Mesenchymal stem cell (in vitro differentiated cells and primary cell): ENCODE measurements around the gene KBTBD12.
A peak's percentile ranks its signal among the peaks of the same experiment; 100 is the strongest.

Experiments
- DNase-seq: peaks from one replicate; pipeline ENCODE4 v3.0.0-alpha.2; 2013
- H2AFZ ChIP-seq: one replicate; pipeline ENCODE4 v1.6.1; 2013; ENCODE audit warnings: low read depth, mild to moderate bottlenecking, control low read depth, inconsistent platforms, low read length, moderate library complexity
- H2AK5ac ChIP-seq: 2 replicates; pipeline ENCODE4 v1.6.1; 2013; ENCODE audit warnings: low read length, moderate library complexity, mild to moderate bottlenecking, inconsistent platforms; ENCODE audit not compliant: severe bottlenecking
- H2BK120ac ChIP-seq: one replicate; pipeline ENCODE4 v1.6.1; 2013; ENCODE audit warnings: low read depth, mild to moderate bottlenecking, inconsistent platforms, low read length, moderate library complexity
- H2BK12ac ChIP-seq, 2 experiments: one replicate each; pipeline ENCODE4 v1.6.1; 2013; ENCODE audit warnings: inconsistent platforms in 2 of 2, low read length in 2 of 2, mild to moderate bottlenecking in 2 of 2, moderate library complexity in 2 of 2, control low read depth in 1 of 2
- H2BK15ac ChIP-seq: one replicate; pipeline ENCODE4 v1.6.1; 2013; ENCODE audit warnings: mild to moderate bottlenecking, low read depth, inconsistent platforms; ENCODE audit not compliant: poor library complexity, severe bottlenecking
- H2BK5ac ChIP-seq: 2 replicates; pipeline ENCODE4 v1.6.1; 2013; ENCODE audit warnings: low read depth, mild to moderate bottlenecking, low read length, control low read depth, inconsistent platforms; ENCODE audit not compliant: poor library complexity, severe bottlenecking
- H3K14ac ChIP-seq, 2 experiments: one replicate each; pipeline ENCODE4 v1.6.1; 2013; ENCODE audit warnings: inconsistent platforms in 2 of 2, low read length in 2 of 2, control low read depth in 1 of 2, mild to moderate bottlenecking in 1 of 2, moderate library complexity in 1 of 2
- H3K18ac ChIP-seq, 2 experiments: one replicate each; pipeline ENCODE4 v1.6.1; 2013; ENCODE audit warnings: inconsistent platforms in 2 of 2, low read length in 2 of 2, control low read depth in 1 of 2, low read depth in 1 of 2, mild to moderate bottlenecking in 1 of 2
- H3K23ac ChIP-seq, 2 experiments: one replicate each; pipeline ENCODE4 v1.6.1; 2013; ENCODE audit warnings: inconsistent platforms in 2 of 2, low read length in 2 of 2, mild to moderate bottlenecking in 2 of 2, moderate library complexity in 2 of 2, control low read depth in 1 of 2
- H3K27ac ChIP-seq: 2 replicates; pipeline ENCODE4 v1.5.1; 2013; ENCODE audit warnings: mild to moderate bottlenecking, moderate library complexity, low read length, control low read depth, inconsistent platforms; ENCODE audit not compliant: poor library complexity, severe bottlenecking
- H3K27me3 ChIP-seq, 2 experiments: 2 replicates each; pipeline versions ENCODE4 v1.6.1 to v1.7.0; 2013; ENCODE audit warnings: low read length in 2 of 2, mild to moderate bottlenecking in 2 of 2, moderate library complexity in 2 of 2, control low read depth in 1 of 2, inconsistent platforms in 1 of 2; ENCODE audit not compliant: control insufficient read depth in 1 of 2, insufficient read depth in 1 of 2
- H3K36me3 ChIP-seq, 2 experiments: 2 replicates each; pipeline versions ENCODE4 v1.6.1 to v1.7.0; 2013; ENCODE audit warnings: low read length in 2 of 2, control low read depth in 1 of 2, inconsistent platforms in 1 of 2, low read depth in 1 of 2, mild to moderate bottlenecking in 1 of 2; ENCODE audit not compliant: insufficient read depth in 2 of 2, control insufficient read depth in 1 of 2
- H3K4ac ChIP-seq, 2 experiments: one replicate each; pipeline ENCODE4 v1.6.1; 2013; ENCODE audit warnings: inconsistent platforms in 2 of 2, low read length in 2 of 2, mild to moderate bottlenecking in 2 of 2, moderate library complexity in 2 of 2, control low read depth in 1 of 2, low read depth in 1 of 2
- H3K4me1 ChIP-seq: 2 replicates; pipeline ENCODE4 v1.6.1; 2013; ENCODE audit warnings: low read depth, low read length, control low read depth; ENCODE audit not compliant: control insufficient read depth, insufficient read depth
- H3K4me2 ChIP-seq: 2 replicates; pipeline ENCODE4 v1.6.1; 2013; ENCODE audit warnings: low read length, mild to moderate bottlenecking, inconsistent platforms; ENCODE audit not compliant: poor library complexity, severe bottlenecking
- H3K4me3 ChIP-seq, 2 experiments: 2 replicates each; pipeline versions ENCODE4 v1.5.1 to v1.7.0; 2013; ENCODE audit warnings: low read length in 2 of 2, mild to moderate bottlenecking in 2 of 2, control low read depth in 1 of 2, low read depth in 1 of 2; ENCODE audit not compliant: insufficient read depth in 1 of 2
- H3K79me1 ChIP-seq: replicated peaks from 2 replicates; pipeline ENCODE4 v1.6.1; 2013; ENCODE audit warnings: mild to moderate bottlenecking, control low read depth, low read length, inconsistent platforms; ENCODE audit not compliant: poor library complexity, severe bottlenecking
- H3K9ac ChIP-seq: 2 replicates; pipeline ENCODE4 v1.7.0; 2013; ENCODE audit warnings: mild to moderate bottlenecking, low read length, moderate library complexity
- H3K9me3 ChIP-seq: 2 replicates; pipeline ENCODE4 v1.7.0; 2013; ENCODE audit warnings: mild to moderate bottlenecking, low read length; ENCODE audit not compliant: control insufficient read depth
- H4K8ac ChIP-seq: one replicate; pipeline ENCODE4 v1.6.1; 2013; ENCODE audit warnings: inconsistent platforms, mild to moderate bottlenecking, low read length, moderate library complexity
- H4K91ac ChIP-seq: one replicate; pipeline ENCODE4 v1.6.1; 2013; ENCODE audit warnings: mild to moderate bottlenecking, low read length, inconsistent platforms
- WGBS: methylation state at CpG from one replicate; pipeline ENCODE4 v1.1.7; 2013; ENCODE audit warnings: mixed read lengths; 5-methylcytosine and 5-hydroxymethylcytosine counted together

The KBTBD12 gene

GRCh38 chr3:127960421-127960965 is 45.5 kb downstream of the KBTBD12 start:
- no peak overlapping the region for H4K8ac ChIP-seq
- H3K27me3 ChIP-seq, result no peaks in the 10 kb centered on the region
- no peak for DNase-seq
- H3K4me3 ChIP-seq, result no peak overlapping the region
- H2BK15ac ChIP-seq, result no peak overlapping the region
- no peaks in the 10 kb centered on the region for H3K4me1 ChIP-seq
- no peak overlapping the region for H2BK5ac ChIP-seq
- H3K4me2 ChIP-seq, result no peak overlapping the region
- H3K36me3 ChIP-seq, result no peaks in the 10 kb centered on the region
- no peak overlapping the region for H2AK5ac ChIP-seq
- no peak overlapping the region for H4K91ac ChIP-seq
- no peak overlapping the region for H3K18ac ChIP-seq
- H3K79me1 ChIP-seq, result no peaks in the 10 kb centered on the region
- H3K4ac ChIP-seq, result no peak overlapping the region
- H3K27ac ChIP-seq, result no peak overlapping the region
- H2AFZ ChIP-seq, result no peak overlapping the region
- no peaks in the 10 kb centered on the region for H3K9me3 ChIP-seq
- 76% methylated on average over 2 of the region's 4 CpGs for WGBS
- H3K9ac ChIP-seq, result no peak overlapping the region
- H2BK120ac ChIP-seq, result no peak overlapping the region
- H3K14ac ChIP-seq, result no peak overlapping the region
- no peak overlapping the region for H2BK12ac ChIP-seq
- no peak overlapping the region for H3K23ac ChIP-seq

DNA sequence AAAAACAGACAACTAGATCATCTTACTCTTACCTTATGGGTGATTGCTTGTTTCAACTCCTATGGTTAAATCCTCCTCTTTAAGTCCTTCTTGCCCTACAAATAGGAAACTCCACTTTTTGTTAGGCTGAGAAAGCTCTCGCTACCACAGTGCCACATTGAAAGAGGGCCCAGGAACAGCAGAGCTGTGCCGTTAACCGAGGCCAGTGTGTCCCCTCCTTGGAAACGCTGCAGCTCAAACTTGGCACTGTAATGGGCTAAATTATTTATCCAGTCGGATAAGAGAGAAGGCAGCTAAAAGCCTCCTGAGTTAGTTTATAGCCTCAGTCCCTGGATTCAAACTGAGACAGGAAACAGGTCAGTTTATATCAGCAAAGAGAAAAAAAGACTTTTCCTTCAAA is 46.1 kb downstream of the KBTBD12 start:
- WGBS, result 92% methylated on average over 5 of the region's 5 CpGs
- H3K27me3 ChIP-seq, result peaks cover 0 to 4% of the 10 kb centered on the region in 2 experiments
- H3K4me2 ChIP-seq, result no peak overlapping the region
- no peak overlapping the region for H2BK15ac ChIP-seq
- no peak overlapping the region for H3K4me3 ChIP-seq
- no peaks in the 10 kb centered on the region for H3K9me3 ChIP-seq
- H2BK5ac ChIP-seq, result no peak overlapping the region
- H3K4ac ChIP-seq, result no peak overlapping the region
- no peak overlapping the region for H4K8ac ChIP-seq
- H3K4me1 ChIP-seq, result no peaks in the 10 kb centered on the region
- no peak for DNase-seq
- no peak overlapping the region for H2BK120ac ChIP-seq
- no peak overlapping the region for H3K9ac ChIP-seq
- H3K27ac ChIP-seq, result no peak overlapping the region
- H3K79me1 ChIP-seq, result no peaks in the 10 kb centered on the region
- H3K36me3 ChIP-seq, result no peaks in the 10 kb centered on the region
- no peak overlapping the region for H3K14ac ChIP-seq
- H2AK5ac ChIP-seq, result no peak overlapping the region
- H3K23ac ChIP-seq, result no peak overlapping the region
- no peak overlapping the region for H3K18ac ChIP-seq
- H4K91ac ChIP-seq, result no peak overlapping the region
- H2BK12ac ChIP-seq, result no peak overlapping the region
- no peak overlapping the region for H2AFZ ChIP-seq

GRCh38 chr3:127961963-127962362 is 46.9 kb downstream of the KBTBD12 start:
- H4K91ac ChIP-seq, result no peak overlapping the region
- no peak overlapping the region for H2AK5ac ChIP-seq
- no peaks in the 10 kb centered on the region for H3K4me1 ChIP-seq
- H3K4ac ChIP-seq, result no peak overlapping the region
- H3K4me2 ChIP-seq, result no peak overlapping the region
- peak; percentile 6 for DNase-seq
- H3K9ac ChIP-seq, result no peak overlapping the region
- no peak overlapping the region for H2AFZ ChIP-seq
- H4K8ac ChIP-seq, result no peak overlapping the region
- no peak overlapping the region for H2BK15ac ChIP-seq
- no peak overlapping the region for H3K18ac ChIP-seq
- no peaks in the 10 kb centered on the region for H3K79me1 ChIP-seq
- no peaks in the 10 kb centered on the region for H3K9me3 ChIP-seq
- peaks cover 0 to 8% of the 10 kb centered on the region in 2 experiments for H3K27me3 ChIP-seq
- no peak overlapping the region for H3K4me3 ChIP-seq
- H2BK5ac ChIP-seq, result no peak overlapping the region
- no peak overlapping the region for H3K27ac ChIP-seq
- H2BK12ac ChIP-seq, result no peak overlapping the region
- H3K23ac ChIP-seq, result no peak overlapping the region
- no peak overlapping the region for H2BK120ac ChIP-seq
- H3K36me3 ChIP-seq, result no peaks in the 10 kb centered on the region
- no peak overlapping the region for H3K14ac ChIP-seq
- 68% methylated on average over 3 of the region's 4 CpGs for WGBS

DNA sequence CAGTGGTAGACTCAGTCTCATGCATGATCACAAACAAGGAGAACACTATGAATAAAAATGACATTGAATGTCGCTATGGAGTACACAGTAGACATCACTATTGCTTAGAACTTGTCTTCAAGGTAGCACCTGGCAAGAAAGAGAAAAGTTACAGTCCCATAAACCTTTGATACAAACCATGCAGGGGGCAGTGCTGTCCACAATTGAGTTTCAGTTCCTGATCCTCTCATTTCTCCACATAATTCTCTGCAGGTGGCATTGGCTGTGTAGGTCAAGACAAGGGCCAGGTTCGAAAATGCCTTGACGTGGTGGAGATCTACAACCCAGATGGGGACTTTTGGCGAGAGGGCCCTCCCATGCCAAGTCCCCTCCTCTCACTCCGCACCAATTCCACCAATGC is 47.9 kb downstream of the KBTBD12 start:
- no peak overlapping the region for H2BK120ac ChIP-seq
- no peak overlapping the region for H3K14ac ChIP-seq
- WGBS, result 77% methylated on average over 5 of the region's 5 CpGs
- H3K23ac ChIP-seq, result no peak overlapping the region
- no peak overlapping the region for H3K4me3 ChIP-seq
- no peak for DNase-seq
- H3K9me3 ChIP-seq, result no peaks in the 10 kb centered on the region
- H3K27me3 ChIP-seq, result peaks cover 0 to 17% of the 10 kb centered on the region in 2 experiments
- H3K4me1 ChIP-seq, result no peaks in the 10 kb centered on the region
- H2AFZ ChIP-seq, result no peak overlapping the region
- no peak overlapping the region for H2BK12ac ChIP-seq
- no peak overlapping the region for H3K4ac ChIP-seq
- H3K4me2 ChIP-seq, result no peak overlapping the region
- no peak overlapping the region for H3K9ac ChIP-seq
- H3K79me1 ChIP-seq, result no peaks in the 10 kb centered on the region
- H3K36me3 ChIP-seq, result no peaks in the 10 kb centered on the region
- no peak overlapping the region for H2BK5ac ChIP-seq
- H4K8ac ChIP-seq, result no peak overlapping the region
- H4K91ac ChIP-seq, result no peak overlapping the region
- H2BK15ac ChIP-seq, result no peak overlapping the region
- no peak overlapping the region for H3K27ac ChIP-seq
- H2AK5ac ChIP-seq, result no peak overlapping the region
- H3K18ac ChIP-seq, result no peak overlapping the region
